ENCODE measurements around the gene IL11. TPM values are rescaled to one million over a fixed set of nuclear protein-coding genes. Genes with fewer than 3 reads are reported as not detected.
A peak's percentile ranks its signal among the peaks of the same experiment; 100 is the strongest.
"Not testable (repeated sequence)": the region's sequence is repeated elsewhere in the genome, so short reads cannot be mapped to it uniquely, and the experiment has no call there.

The IL11 gene
- total RNA-seq, 1 donor from 2014 or later, result not detected

- Histone ChIP-seq H3K27me3 (ENCODE audit: control insufficient read depth in 3 of 3, insufficient read depth in 3 of 3, low read length in 3 of 3) (no peaks in the 10 kb centered on the region), H3K9me3 (ENCODE audit: control insufficient read depth in 3 of 3, low read length in 3 of 3) (no peaks in the 10 kb centered on the region), H3K9ac (ENCODE audit: low read depth in 1 of 3, low read length in 3 of 3) (no peak overlapping the region), H3K36me3 (ENCODE audit: control insufficient read depth in 3 of 3, insufficient read depth in 3 of 3, low read length in 3 of 3) (peaks cover 6 to 14% (median 13%) of the 10 kb centered on the region in 3 donors), H3K27ac (ENCODE audit: low read depth, low read length) (no peak overlapping the region), H3K4me1 (ENCODE audit: control insufficient read depth in 3 of 3, insufficient read depth in 3 of 3, low read length in 3 of 3) (peaks cover 13 to 20% (median 15%) of the 10 kb centered on the region in 3 donors), H3K4me3 (ENCODE audit: low read length in 3 of 3) (no peak overlapping the region)
Measured at GRCh38 chr19:55344444-55344843, 25.8 kb downstream of the IL11 start.

DNA sequence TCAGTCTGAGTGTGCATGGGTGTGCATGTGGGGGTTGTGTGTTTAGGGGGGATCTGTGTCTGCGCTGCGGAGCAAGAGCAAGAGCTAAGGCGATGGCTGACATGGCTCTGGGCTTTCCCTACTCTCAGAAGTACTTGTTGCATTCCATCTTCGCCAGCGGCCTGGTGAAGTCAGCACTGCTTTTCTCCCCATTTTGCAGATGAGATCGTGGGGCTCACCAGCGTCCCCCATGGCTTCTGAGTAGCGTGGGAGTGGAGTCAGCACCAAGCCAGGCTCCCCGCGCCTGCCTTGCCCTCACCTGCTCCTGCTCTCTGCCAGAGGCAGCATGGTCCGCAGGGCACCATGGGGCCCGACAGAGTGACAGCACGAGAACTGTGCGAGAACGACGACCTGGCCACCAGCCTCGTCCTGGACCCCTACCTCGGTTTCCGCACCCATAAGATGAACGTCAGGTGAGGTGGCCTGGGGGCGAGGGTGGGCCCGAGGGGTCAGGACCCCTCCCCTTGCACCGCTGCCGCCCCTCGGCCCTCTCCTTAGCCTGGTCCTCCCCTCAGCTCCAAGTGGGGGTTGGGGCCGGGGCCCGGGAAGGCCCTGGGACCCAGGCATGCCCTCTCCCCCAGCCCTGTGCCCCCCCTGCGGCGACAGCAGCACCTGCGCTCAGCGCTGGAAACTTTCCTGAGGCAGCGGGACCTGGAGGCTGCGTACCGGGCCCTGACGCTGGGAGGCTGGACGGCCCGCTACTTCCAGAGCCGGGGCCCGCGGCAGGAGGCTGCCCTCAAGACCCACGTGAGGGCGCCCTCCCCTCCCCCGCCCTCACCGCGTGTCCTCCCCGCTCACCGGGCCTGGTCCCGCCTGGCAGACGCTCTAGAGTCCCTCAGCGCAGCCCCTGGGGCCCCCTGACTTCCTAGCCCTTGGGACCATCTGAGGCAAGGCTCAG, 28.4 kb downstream of the IL11 start:
- Histone ChIP-seq H3K9me3 (ENCODE audit: control insufficient read depth in 3 of 3, low read length in 3 of 3) (no peaks in the 10 kb centered on the region), H3K27ac (ENCODE audit: low read depth, low read length) (no peak overlapping the region), H3K36me3 (ENCODE audit: control insufficient read depth in 3 of 3, insufficient read depth in 3 of 3, low read length in 3 of 3) (peaks cover 6 to 14% (median 8%) of the 10 kb centered on the region in 3 donors), H3K9ac (ENCODE audit: low read depth in 1 of 3, low read length in 3 of 3) (peak overlapping the region in 1 of 3 donors; percentile 41), H3K27me3 (ENCODE audit: control insufficient read depth in 3 of 3, insufficient read depth in 3 of 3, low read length in 3 of 3) (peaks cover 0 to 6% (median 4%) of the 10 kb centered on the region in 3 donors), H3K4me1 (ENCODE audit: control insufficient read depth in 3 of 3, insufficient read depth in 3 of 3, low read length in 3 of 3) (peaks cover 20 to 30% (median 23%) of the 10 kb centered on the region in 3 donors), H3K4me3 (ENCODE audit: low read length in 3 of 3) (peak overlapping the region in 2 of 3 donors; percentile 19 to 57)

- peaks cover 0 to 12% (median 6%) of the 10 kb centered on the region in 3 donors for H3K27me3 ChIP-seq (ENCODE audit: control insufficient read depth in 3 of 3, insufficient read depth in 3 of 3, low read length in 3 of 3)
- H3K9ac ChIP-seq (ENCODE audit: low read depth in 1 of 3, low read length in 3 of 3), result peak overlapping the region in 1 of 3 donors; percentile 91
- H3K27ac ChIP-seq (ENCODE audit: low read depth, low read length), result no peak overlapping the region
- peaks cover 6 to 14% (median 8%) of the 10 kb centered on the region in 3 donors for H3K36me3 ChIP-seq (ENCODE audit: control insufficient read depth in 3 of 3, insufficient read depth in 3 of 3, low read length in 3 of 3)
- H3K4me3 ChIP-seq (ENCODE audit: low read length in 3 of 3), result peak overlapping the region; percentile 74 to 86 (median 86)
- H3K9me3 ChIP-seq (ENCODE audit: control insufficient read depth in 3 of 3, low read length in 3 of 3), result no peaks in the 10 kb centered on the region
- H3K4me1 ChIP-seq (ENCODE audit: control insufficient read depth in 3 of 3, insufficient read depth in 3 of 3, low read length in 3 of 3), result peaks cover 20 to 30% (median 23%) of the 10 kb centered on the region in 3 donors
Measured at GRCh38 chr19:55341171-55341588, 29.1 kb downstream of the IL11 start.

DNA sequence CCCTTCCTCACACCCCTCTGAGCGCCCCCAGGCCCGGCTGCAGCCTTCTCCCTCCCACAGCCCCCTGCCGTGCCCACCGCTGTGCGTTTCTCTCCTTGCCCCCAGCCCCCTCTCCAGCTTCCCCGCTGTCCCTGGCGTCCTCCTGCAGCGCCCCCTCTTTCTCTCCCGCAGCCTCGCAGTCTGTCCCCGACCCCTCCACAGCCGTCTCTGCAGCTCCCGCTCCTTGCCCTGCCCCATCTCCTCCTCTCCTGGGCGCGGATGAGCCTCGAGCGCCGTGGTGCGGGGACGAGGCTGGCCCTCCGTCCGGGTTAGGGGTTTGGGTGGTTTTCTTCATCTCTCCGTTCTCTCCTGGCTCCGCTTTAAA, 29.5 kb downstream of the IL11 start:
- Histone ChIP-seq H3K4me1 (ENCODE audit: control insufficient read depth in 3 of 3, insufficient read depth in 3 of 3, low read length in 3 of 3) (peaks cover 20 to 27% (median 23%) of the 10 kb centered on the region in 3 donors), H3K36me3 (ENCODE audit: control insufficient read depth in 3 of 3, insufficient read depth in 3 of 3, low read length in 3 of 3) (peaks cover 6 to 14% (median 8%) of the 10 kb centered on the region in 3 donors), H3K9me3 (ENCODE audit: control insufficient read depth in 3 of 3, low read length in 3 of 3) (no peaks in the 10 kb centered on the region), H3K27me3 (ENCODE audit: control insufficient read depth in 3 of 3, insufficient read depth in 3 of 3, low read length in 3 of 3) (peaks cover 0 to 14% (median 8%) of the 10 kb centered on the region in 3 donors), H3K4me3 (ENCODE audit: low read length in 3 of 3) (peak overlapping the region; percentile 74 to 86 (median 86)), H3K9ac (ENCODE audit: low read depth in 1 of 3, low read length in 3 of 3) (peak overlapping the region; percentile 88 to 96 (median 91)), H3K27ac (ENCODE audit: low read depth, low read length) (no peak overlapping the region)

DNA sequence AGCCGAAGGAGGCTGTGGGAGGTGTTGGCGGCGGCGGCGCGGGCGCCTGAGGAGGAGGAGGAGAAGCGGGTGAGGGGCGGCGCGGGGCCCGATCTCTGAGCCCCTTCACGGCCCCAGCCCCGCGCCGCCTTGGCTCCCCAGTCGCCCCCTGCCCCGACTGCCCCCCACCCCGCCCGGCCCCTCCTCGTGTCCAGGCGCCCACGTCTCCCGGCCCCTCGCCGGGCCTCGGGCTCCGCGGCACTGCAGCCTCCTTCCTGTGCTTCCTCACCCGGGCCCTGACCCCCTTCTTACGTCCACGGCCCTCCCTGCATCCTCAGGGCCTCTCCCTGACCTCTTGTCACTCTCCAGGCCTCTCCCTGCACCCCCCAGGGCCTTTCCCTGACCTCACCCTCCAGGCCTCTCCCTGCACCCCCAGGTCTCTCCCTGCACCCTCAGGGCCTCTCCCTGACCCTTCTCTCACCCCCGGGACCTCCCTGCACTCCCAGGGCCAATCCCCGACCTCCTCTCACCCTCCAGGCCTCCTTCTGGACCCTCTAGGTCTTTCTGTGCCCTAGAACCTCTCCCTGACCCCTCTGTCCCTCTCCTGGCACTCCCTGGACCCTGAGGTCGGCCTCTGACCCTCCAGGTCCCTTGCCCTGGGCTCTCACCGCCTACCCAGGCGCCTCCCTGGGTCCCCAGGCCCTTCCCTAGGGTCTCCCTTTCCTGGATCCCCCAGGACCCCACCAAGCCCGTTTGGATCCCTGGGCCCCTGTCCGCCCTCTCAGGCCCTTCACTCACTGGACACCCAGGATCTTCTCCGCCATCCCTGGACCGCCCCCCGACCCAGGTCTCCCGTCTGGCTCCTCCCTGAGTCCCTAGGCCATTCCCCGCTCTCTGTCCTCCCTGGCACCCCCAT, 30.1 kb downstream of the IL11 start:
- no peaks in the 10 kb centered on the region for H3K9me3 ChIP-seq (ENCODE audit: control insufficient read depth in 3 of 3, low read length in 3 of 3)
- H3K4me1 ChIP-seq (ENCODE audit: control insufficient read depth in 3 of 3, insufficient read depth in 3 of 3, low read length in 3 of 3), result peaks cover 20 to 25% (median 23%) of the 10 kb centered on the region in 3 donors
- peak overlapping the region; percentile 74 to 86 (median 86) for H3K4me3 ChIP-seq (ENCODE audit: low read length in 3 of 3)
- peaks cover 0 to 14% (median 8%) of the 10 kb centered on the region in 3 donors for H3K27me3 ChIP-seq (ENCODE audit: control insufficient read depth in 3 of 3, insufficient read depth in 3 of 3, low read length in 3 of 3)
- H3K27ac ChIP-seq (ENCODE audit: low read depth, low read length), result peak overlapping the region; percentile 98
- H3K9ac ChIP-seq (ENCODE audit: low read depth in 1 of 3, low read length in 3 of 3), result peak overlapping the region; percentile 88 to 96 (median 91)
- H3K36me3 ChIP-seq (ENCODE audit: control insufficient read depth in 3 of 3, insufficient read depth in 3 of 3, low read length in 3 of 3), result peaks cover 6 to 14% (median 8%) of the 10 kb centered on the region in 3 donors

DNA sequence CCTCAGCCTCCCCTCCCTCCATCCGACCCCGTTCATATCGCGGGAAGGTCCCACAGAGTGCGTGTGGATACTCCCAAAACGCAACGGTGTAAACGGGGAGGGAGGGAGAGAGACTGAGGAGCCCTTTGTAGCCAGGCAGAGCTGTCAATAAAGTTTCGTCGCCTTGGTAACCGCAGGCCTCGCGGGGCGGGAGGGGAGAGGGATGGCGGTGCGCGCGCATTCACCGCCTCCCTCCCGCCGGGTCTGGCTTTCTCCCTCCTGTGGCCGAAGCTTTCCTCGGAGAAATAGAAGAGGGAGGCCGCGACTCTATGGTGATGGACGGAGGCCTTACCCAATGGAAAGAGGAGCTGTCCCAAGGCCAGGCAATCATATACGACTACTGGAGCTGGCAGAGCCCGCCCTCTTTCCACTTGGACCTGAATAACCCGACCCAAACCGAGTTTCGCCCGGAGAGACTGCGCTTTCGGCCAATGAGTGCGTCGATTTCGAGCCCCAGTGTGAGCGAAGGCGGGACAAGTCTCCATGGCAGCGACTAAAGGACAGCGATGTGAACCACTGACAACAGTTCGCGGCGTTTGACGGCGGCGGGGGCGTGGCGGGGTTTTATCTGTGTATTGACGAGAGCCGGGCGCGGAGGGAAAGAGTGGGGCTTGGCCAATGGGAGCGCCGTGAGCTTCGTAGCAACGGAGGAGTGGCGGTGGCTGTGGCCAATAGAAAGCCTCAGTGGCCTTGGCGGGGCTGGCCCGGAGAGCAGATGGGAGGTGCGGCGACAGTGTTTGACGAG, 31.0 kb downstream of the IL11 start, which contains the start of gene KMT5C:
KMT5C (plus strand) TSS at position 772 of the 784 bp plus-strand sequence. CDS start 2,061 bp downstream, outside the sequence.
- Histone ChIP-seq H3K4me3 (ENCODE audit: low read length in 3 of 3) (peak within 1 kb of the TSS; percentile 78 to 86 (median 86)), H3K36me3 (ENCODE audit: control insufficient read depth in 3 of 3, insufficient read depth in 3 of 3, low read length in 3 of 3) (peaks cover 6 to 14% (median 8%) of the 10 kb centered on the region in 3 donors), H3K4me1 (ENCODE audit: control insufficient read depth in 3 of 3, insufficient read depth in 3 of 3, low read length in 3 of 3) (peaks cover 20 to 25% (median 23%) of the 10 kb centered on the region in 3 donors), H3K9me3 (ENCODE audit: control insufficient read depth in 3 of 3, low read length in 3 of 3) (no peaks in the 10 kb centered on the region), H3K27ac (ENCODE audit: low read depth, low read length) (peak within 1 kb of the TSS; percentile 98), H3K9ac (ENCODE audit: low read depth in 1 of 3, low read length in 3 of 3) (peak within 1 kb of the TSS; percentile 91 to 96 (median 91)), H3K27me3 (ENCODE audit: control insufficient read depth in 3 of 3, insufficient read depth in 3 of 3, low read length in 3 of 3) (peaks cover 0 to 16% (median 8%) of the 10 kb centered on the region in 3 donors)

DNA sequence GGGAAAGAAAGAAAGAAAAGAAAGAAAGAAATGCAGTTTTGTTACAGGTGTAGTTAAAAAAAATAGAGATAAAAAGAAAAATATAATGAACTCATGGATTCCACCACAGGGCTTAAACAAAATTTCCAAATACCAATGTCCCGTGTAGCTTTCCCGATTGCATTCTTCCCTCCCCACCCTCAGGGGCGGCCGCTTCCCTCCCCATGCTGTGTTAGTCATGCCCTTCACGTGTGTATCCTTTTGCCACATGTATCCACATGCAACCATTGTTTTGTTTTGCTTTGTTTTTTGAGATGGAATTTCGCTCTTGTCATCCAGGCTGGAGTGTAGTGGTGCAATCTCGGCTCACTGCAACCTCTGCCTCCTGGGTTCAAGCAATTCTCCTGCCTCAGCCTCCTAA, 34.2 kb downstream of the IL11 start:
- no peak overlapping the region for H3K9ac ChIP-seq (ENCODE audit: low read depth in 1 of 3, low read length in 3 of 3)
- no peaks in the 10 kb centered on the region for H3K9me3 ChIP-seq (ENCODE audit: control insufficient read depth in 3 of 3, low read length in 3 of 3)
- H3K4me3 ChIP-seq (ENCODE audit: low read length in 3 of 3), result no peak overlapping the region
- H3K27ac ChIP-seq (ENCODE audit: low read depth, low read length), result no peak overlapping the region
- peaks cover 15 to 19% (median 18%) of the 10 kb centered on the region in 3 donors for H3K4me1 ChIP-seq (ENCODE audit: control insufficient read depth in 3 of 3, insufficient read depth in 3 of 3, low read length in 3 of 3)
- H3K27me3 ChIP-seq (ENCODE audit: control insufficient read depth in 3 of 3, insufficient read depth in 3 of 3, low read length in 3 of 3), result peaks cover 8 to 26% (median 19%) of the 10 kb centered on the region in 3 donors
- no peaks in the 10 kb centered on the region for H3K36me3 ChIP-seq (ENCODE audit: control insufficient read depth in 3 of 3, insufficient read depth in 3 of 3, low read length in 3 of 3)

GRCh38 chr19:55333870-55334269, 36.4 kb downstream of the IL11 start:
- H3K27ac ChIP-seq (ENCODE audit: low read depth, low read length), result no peak overlapping the region
- H3K9ac ChIP-seq (ENCODE audit: low read depth in 1 of 3, low read length in 3 of 3), result no peak overlapping the region
- peaks cover 5 to 7% (median 6%) of the 10 kb centered on the region in 3 donors for H3K4me1 ChIP-seq (ENCODE audit: control insufficient read depth in 3 of 3, insufficient read depth in 3 of 3, low read length in 3 of 3)

GRCh38 chr19:55329791-55330190, 40.5 kb downstream of the IL11 start:
- H3K27ac ChIP-seq (ENCODE audit: low read depth, low read length); H3K9me3 ChIP-seq (ENCODE audit: control insufficient read depth in 3 of 3, low read length in 3 of 3); H3K36me3 ChIP-seq (ENCODE audit: control insufficient read depth in 3 of 3, insufficient read depth in 3 of 3, low read length in 3 of 3); H3K9ac ChIP-seq (ENCODE audit: low read depth in 1 of 3, low read length in 3 of 3); H3K4me1 ChIP-seq (ENCODE audit: control insufficient read depth in 3 of 3, insufficient read depth in 3 of 3, low read length in 3 of 3); H3K4me3 ChIP-seq (ENCODE audit: low read length in 3 of 3): not testable (repeated sequence)
- H3K27me3 ChIP-seq (ENCODE audit: control insufficient read depth in 3 of 3, insufficient read depth in 3 of 3, low read length in 3 of 3), result peaks cover 8 to 17% (median 11%) of the 10 kb centered on the region in 3 donors

More at GRCh38 chr19:55333870-55334269, 36.4 kb downstream of the IL11 start:
- Histone ChIP-seq H3K27me3 (ENCODE audit: control insufficient read depth in 3 of 3, insufficient read depth in 3 of 3, low read length in 3 of 3) (peaks cover 8 to 30% (median 19%) of the 10 kb centered on the region in 3 donors), H3K4me3 (ENCODE audit: low read length in 3 of 3) (no peak overlapping the region), H3K36me3 (ENCODE audit: control insufficient read depth in 3 of 3, insufficient read depth in 3 of 3, low read length in 3 of 3) (no peaks in the 10 kb centered on the region), H3K9me3 (ENCODE audit: control insufficient read depth in 3 of 3, low read length in 3 of 3) (no peaks in the 10 kb centered on the region)
